NCI-H510A treated with DMSO at 0.1 percent for 48 hours (cell line): ENCODE data around the gene BCL7A.
"Not testable (repeated sequence)": the region's sequence is repeated elsewhere in the genome, so short reads cannot be mapped to it uniquely, and the experiment has no call there.

ENCODE experiments used
- DNase-seq: peaks from one replicate; lab custom pipeline; 2025; lab: John Stamatoyannopoulos, UW

The BCL7A gene

GRCh38 chr12:122056406-122056805, 34.7 kb downstream of the BCL7A start:
- not testable (repeated sequence) for DNase-seq

GRCh38 chr12:122057007-122057735, 35.5 kb downstream of the BCL7A start:
- no peak for DNase-seq

DNA sequence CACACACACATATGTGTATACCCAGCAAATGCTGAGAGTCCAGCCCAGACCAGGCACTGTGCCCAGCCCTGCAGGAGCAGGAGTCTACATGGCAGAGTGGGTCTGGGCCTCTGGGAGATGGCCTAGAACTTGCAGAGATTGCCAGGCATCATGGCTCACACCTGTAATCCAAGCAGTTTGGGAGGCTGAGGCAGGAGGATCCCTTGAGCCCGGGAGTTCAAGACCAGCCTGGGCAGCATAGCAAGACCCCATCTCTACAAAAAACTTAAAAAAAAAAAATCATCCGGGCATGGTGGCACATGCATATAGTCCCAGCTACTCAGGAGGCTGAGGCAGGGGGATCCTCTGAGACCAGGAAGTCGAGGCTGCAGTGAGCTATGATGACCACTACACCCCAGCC, 36.1 kb downstream of the BCL7A start:
- DNase-seq, result no peak

- DNase-seq, result no peak
Observed at GRCh38 chr12:122058549-122059149, 37.0 kb downstream of the BCL7A start.

GRCh38 chr12:122059203-122059960, 37.7 kb downstream of the BCL7A start:
- no peak for DNase-seq

GRCh38 chr12:122060081-122060501, 38.4 kb downstream of the BCL7A start:
- DNase-seq, result no peak

- no peak for DNase-seq
Observed at GRCh38 chr12:122061253-122061652, 39.6 kb downstream of the BCL7A start.

DNA sequence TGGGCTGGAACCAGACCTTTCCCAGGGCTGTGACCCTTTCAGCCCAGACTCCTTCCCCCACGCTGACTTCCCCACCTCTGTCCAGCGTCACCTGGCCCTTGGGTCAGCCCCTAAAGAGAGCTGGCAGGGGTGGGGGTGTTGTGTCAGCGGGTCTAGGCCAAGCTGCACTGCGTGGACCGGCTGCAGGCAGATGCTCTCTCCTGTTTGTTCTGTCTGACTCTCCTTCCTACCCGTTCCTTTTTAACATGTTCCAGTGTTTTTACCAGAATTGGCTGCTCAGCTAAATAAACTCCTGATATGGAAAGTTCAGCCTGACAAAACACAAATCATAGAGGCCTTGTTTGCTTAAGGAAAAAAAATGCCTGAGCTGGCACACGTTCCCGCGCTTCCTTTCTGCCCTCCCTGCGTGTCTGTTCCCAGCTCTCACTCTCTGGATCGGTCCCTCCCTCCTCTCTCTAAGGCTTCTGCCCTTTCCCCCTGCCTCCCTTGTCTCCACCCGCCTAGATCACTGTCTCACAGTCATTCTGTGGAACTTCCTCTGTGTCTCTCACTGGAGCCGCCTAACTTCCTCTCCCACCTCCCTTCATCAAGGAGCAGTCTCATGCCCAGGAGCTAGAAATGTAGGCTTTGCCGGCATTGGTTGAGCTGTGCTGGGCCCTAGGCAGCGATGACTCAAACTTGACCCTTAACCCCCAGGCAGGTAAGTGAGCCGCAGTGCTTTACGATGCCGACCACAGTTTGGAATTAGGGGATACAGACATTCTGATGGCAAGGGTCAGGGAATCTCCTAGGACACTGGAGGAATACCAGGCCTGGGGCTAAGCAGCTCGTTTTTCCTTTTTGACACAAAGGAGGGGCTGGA, 41.4 kb downstream of the BCL7A start:
- peak; percentile 78 for DNase-seq

DNA sequence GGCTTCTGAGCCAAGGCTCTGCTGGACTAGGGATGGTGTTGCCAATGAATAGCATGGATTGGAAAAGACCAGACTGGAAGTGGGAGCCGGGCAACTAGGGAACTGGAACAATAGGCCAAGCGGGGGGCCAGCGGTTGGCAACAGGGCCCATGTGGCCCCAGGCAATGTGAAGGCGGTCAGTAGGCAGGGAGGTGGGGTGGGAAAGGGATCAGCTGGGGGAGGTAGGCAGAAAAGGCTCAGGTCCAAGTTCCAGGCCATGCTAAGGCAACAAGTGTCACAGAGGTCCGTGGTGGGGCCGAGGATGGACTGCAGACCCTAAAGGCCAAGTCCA, 42.0 kb downstream of the BCL7A start:
- DNase-seq, result no peak

DNA sequence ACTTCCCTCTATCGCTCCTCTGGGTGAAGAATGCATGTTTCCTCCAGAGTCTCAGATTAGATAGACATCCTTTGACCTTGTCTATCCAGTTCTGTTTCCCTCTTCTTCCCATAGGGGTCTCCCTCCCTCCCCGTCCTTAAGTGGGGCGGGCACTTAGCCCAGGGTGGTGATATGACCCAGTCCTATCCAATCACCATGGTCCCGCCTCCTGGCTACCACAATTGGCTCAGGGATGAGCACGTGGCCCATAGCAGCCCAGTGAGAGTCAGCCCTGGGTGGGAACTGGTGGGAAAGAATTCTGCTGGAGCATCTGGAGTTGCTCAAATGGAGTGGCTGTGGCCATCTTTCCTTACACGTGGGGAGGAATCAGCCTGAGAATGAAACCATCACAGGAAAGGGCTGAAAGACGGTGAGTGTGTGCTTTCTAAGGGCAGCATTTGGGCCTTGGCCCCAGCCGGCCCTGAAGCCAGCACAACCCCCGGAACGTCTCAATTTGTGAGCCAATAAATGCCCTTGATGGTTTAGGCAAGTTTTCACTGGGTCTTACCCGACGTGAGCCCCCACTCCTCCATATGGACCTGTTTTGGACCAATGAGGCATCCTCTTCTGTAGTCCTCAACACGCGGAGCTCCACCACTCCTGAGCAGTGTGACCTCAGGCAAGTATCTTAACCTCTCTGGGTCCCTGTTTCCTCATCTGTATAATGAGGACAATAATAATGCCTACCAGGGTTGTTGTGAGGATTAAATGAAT, 42.5 kb downstream of the BCL7A start:
- DNase-seq, result peak; percentile 97

DNA sequence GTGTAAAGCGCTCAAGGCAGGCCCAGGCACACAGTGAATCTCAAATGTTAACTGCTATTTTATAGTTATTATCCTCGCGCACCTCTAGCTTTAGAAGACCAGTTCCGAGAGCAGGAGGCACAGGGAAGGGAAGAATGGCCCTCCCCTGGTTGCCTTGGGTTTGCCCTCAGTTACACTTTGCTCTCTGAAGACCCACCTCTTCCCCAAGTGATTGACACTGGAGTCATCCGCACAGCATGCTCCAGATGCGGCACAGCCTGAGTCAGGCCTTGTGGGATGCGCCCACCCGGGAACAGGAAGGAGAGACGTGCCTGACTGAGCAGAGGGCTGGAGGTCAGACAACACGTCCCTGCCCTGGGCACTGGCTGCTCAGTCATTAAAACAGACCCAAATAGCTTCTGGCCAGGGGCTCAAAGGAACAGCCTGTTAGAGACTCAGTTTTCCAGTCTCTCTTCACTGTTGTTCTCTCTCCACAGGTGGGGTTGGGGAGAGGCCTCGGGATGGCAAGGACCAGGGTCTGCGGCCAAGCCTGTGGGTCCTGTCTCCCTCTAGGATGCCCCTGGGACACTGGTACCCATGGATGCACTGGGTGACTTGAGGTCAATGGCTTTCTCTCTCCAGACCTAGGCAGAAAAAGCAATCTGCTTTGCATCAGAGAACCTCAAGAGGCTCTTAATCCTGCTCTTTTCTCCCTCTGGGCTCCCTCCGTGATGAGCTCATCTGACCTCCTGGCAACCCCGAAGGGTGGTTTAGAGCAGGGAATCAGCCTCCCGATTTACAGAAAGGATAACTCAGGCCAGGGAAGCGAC, 43.3 kb downstream of the BCL7A start:
- DNase-seq, result peak; percentile 85

DNA sequence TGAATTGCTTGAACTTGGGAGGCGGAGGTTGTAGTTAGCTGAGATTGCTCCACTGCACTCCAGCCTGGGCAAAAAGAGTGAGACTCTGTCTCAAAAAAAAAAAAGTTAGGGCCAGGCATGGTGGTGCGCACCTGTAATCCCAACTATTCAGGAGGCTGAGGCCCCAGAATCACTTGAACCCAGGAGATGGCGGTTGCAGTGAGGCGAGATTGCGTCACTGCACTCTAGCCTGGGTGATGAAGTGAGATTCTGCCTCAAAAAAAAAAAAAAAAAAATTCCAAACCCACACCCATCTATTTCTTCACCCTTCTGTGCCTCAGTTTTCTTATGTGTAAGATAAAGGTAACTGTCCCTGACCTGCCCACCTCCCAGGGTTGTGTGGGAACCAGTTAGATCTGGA, 45.9 kb downstream of the BCL7A start:
- DNase-seq, result no peak

GRCh38 chr12:122067966-122068365, 46.3 kb downstream of the BCL7A start:
- no peak for DNase-seq

DNA sequence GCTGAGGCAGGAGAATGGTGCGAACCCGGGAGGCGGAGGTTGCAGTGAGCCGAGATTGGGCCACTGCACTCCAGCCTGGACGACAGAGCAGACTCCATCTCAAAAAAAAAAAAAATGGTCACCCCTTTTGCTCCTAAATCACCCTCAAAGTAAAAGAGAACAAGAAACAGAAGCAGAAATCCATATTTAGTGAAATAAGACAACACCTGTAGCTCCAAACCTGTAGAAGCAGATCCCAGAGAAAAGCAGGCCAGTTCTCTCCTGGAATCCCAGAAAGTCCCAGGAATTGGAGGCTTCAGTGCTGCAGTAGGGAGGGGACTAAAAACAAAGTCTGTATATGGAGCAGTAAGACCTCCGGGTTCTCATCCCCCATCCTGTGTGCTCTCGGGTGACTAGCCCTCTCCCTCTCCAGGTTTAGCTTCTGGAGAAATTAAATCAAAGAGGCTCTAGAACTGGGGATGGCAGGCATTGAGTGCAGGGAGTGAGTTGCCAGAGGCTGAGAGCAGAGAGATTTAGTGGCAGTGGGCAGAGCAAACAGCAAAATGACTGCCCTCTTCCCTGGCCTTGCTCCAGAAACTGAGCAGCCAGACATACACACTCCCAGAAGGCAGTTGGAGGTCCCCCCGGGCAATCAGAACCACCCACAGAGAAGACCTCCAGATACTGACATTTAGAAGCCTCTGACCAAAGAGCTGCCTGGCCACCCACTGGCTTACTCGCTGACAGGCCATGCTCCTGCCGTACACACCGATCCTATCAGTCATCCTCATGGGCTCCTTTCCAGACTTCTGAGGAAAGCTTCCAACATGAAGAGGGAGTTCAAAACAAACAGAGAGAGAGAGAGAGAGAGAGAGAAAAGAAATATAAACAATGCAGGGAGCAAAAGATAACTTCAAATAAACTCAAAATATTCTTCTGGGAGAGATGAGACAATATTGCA, 50.6 kb downstream of the BCL7A start:
- no peak for DNase-seq

DNA sequence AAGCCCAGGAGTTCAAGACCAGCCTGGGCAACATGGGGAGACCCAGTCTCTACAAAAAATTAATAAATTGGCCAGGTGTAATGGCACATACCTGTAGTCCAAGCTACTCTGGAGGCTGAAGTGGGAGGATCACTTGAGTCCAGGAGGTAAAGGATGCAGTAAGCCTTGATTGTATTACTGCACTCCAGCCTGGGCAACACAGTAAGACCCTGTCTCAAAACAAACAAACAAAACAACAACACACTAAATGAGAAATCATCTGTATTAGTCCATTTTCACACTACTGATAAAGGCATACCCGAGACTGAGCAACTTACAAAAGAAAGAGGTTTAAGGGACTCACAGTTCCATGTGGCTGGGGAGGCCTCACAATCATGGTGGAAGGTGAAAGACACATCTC, 52.1 kb downstream of the BCL7A start:
- DNase-seq, result no peak

DNA sequence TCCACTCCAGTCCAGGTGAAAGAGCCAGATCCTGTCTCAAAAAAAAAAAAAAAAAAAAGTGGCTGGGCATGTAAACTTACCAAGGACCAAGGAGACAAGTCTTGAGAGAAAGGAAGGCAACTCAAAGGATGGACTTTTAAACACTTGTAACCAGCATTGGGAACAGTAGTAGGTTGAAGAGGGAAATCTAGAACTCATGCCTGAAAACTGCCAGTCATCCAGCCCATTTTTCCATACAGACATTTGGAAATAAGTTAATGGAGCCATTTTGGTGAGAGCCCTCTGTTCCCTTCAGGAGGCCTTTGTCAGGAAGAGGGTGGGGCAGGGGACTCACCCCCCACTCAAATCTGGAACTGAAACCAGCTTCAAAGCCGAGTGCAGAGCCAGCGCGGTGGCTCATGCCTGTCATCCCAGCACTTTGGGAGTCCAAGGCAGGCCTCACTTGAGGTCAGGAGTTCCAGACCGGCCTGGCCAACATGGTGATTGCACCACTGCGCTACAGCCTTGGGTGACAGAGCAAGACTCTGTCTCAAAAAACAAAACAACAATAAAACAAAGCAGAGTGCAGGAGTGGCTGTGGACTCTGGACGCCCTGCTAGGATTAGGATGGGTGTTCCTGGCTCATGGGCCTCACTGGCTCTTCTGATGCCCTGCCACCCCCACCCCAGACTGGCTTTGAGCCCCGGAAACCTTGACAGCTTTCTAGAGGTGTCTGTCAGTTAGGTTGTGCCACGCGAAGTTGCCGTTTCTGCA, 55.2 kb downstream of the BCL7A start:
- no peak for DNase-seq

- peak; percentile 93 for DNase-seq
Observed at GRCh38 chr12:122078141-122079032, 56.7 kb downstream of the BCL7A start, which contains the start of gene MLXIP. Gene MLXIP (plus strand): TSS chr12:122078756. CDS start chr12:122078854, 98 bp downstream.
